Neural cell (in vitro differentiated cells): ENCODE results near the gene HMCN2. TPM values are rescaled to one million over a fixed set of nuclear protein-coding genes. Genes with fewer than 3 reads are reported as not detected.

Source experiments
- H2AFZ ChIP-seq: fragments of 200-600, 300-800 bp; sonication (generic), shearing (Covaris generic); 2 replicates; pipeline ENCODE4 v1.6.0; 2014; ENCODE audit warnings: low read depth, mild to moderate bottlenecking, antibody characterized with exemption, low read length, moderate library complexity
- H3F3A ChIP-seq: fragments of 200-600 bp; shearing (Covaris generic); 2 replicates; pipeline ENCODE4 v1.6.1; 2016; ENCODE audit warnings: mild to moderate bottlenecking, moderate library complexity, mixed read lengths, antibody characterized with exemption, low read length; ENCODE audit not compliant: insufficient read depth, poor library complexity, severe bottlenecking
- H3K27ac ChIP-seq: fragments of 200-600, 300-800 bp; sonication (generic), shearing (Covaris generic); 2 replicates; pipeline ENCODE4 v1.5.1; 2014; ENCODE audit warnings: mild to moderate bottlenecking, low read length, moderate library complexity
- H3K27me3 ChIP-seq: fragments of 300-800, 200-600 bp; sonication (generic), shearing (Covaris generic); 2 replicates; pipeline ENCODE4 v1.6.0; 2014; ENCODE audit warnings: mild to moderate bottlenecking, low read depth, low read length, moderate library complexity; ENCODE audit not compliant: insufficient read depth
- H3K36me3 ChIP-seq: fragments of 300-800, 200-600 bp; sonication (generic), shearing (Covaris generic); 2 replicates; pipeline ENCODE4 v1.5.1; 2014; ENCODE audit warnings: mild to moderate bottlenecking, antibody characterized with exemption, low read length, moderate library complexity; ENCODE audit not compliant: insufficient read depth
- H3K4me2 ChIP-seq: fragments of 300-800, 200-600 bp; sonication (generic), shearing (Covaris generic); 2 replicates; pipeline ENCODE4 v1.6.0; 2014; ENCODE audit warnings: mild to moderate bottlenecking, low read length
- H3K4me3 ChIP-seq: fragments of 300-800, 200-600 bp; sonication (generic), shearing (Covaris generic); 2 replicates; pipeline ENCODE4 v1.5.1; 2014; ENCODE audit warnings: mild to moderate bottlenecking, low read length, moderate library complexity
- H3K79me2 ChIP-seq: fragments of 200-600 bp; shearing (Covaris generic); replicated peaks from 2 replicates; pipeline ENCODE4 v1.6.0; 2014; ENCODE audit warnings: mild to moderate bottlenecking, low read length, moderate library complexity; ENCODE audit not compliant: insufficient read depth
- H3K9ac ChIP-seq: fragments of 300-800, 200-600 bp; sonication (generic), shearing (Covaris generic); 2 replicates; pipeline ENCODE4 v1.6.1; 2016; ENCODE audit warnings: mild to moderate bottlenecking, low read length, mixed read lengths
- H3K9me2 ChIP-seq: fragments of 200-600 bp; shearing (Covaris generic); 2 replicates; pipeline ENCODE4 v1.6.1; 2016; ENCODE audit warnings: mild to moderate bottlenecking, low read length, mixed read lengths; ENCODE audit not compliant: insufficient read depth
- H3K9me3 ChIP-seq: fragments of 200-600, 300-800 bp; sonication (generic), shearing (Covaris generic); 2 replicates; pipeline ENCODE4 v1.6.1; 2016; ENCODE audit warnings: mild to moderate bottlenecking, mixed run types, low read length, moderate library complexity, mixed read lengths
- H4K20me1 ChIP-seq: fragments of 200-600 bp; shearing (Covaris generic); 2 replicates; pipeline ENCODE4 v1.6.1; 2016; ENCODE audit warnings: mild to moderate bottlenecking, mixed run types; ENCODE audit not compliant: insufficient read depth
- CTCF ChIP-seq: fragments of 450-650 bp; IDR thresholded peaks from 2 replicates; pipeline ENCODE4 v1.5.1; 2014; ENCODE audit warnings: antibody characterized with exemption, mild to moderate bottlenecking, moderate library complexity; ENCODE audit not compliant: poor library complexity, severe bottlenecking
- EP300 ChIP-seq: fragments of 450-650 bp; conservative IDR thresholded peaks from 2 replicates; pipeline ENCODE4 v1.6.1; 2014; ENCODE audit warnings: antibody characterized with exemption, mild to moderate bottlenecking, moderate library complexity; ENCODE audit not compliant: poor library complexity, severe bottlenecking
- EZH2 ChIP-seq: fragments of 200-600, 300-800 bp; shearing (Covaris generic), sonication (generic); IDR thresholded peaks from 2 replicates; pipeline ENCODE4 v1.6.1; 2014; ENCODE audit warnings: antibody characterized with exemption, low read length, borderline replicate concordance, mild to moderate bottlenecking; ENCODE audit not compliant: insufficient read depth, poor library complexity, severe bottlenecking
- MXI1 ChIP-seq: fragments of 450-650 bp; conservative IDR thresholded peaks from 2 replicates; pipeline ENCODE4 v1.6.1; 2014; ENCODE audit warnings: antibody characterized with exemption, mild to moderate bottlenecking; ENCODE audit not compliant: poor library complexity, severe bottlenecking
- POLR2AphosphoS5 ChIP-seq: IDR thresholded peaks from 2 replicates; pipeline ENCODE4 v1.6.1; 2012
- RAD21 ChIP-seq: fragments of 450-650 bp; conservative IDR thresholded peaks from 2 replicates; pipeline ENCODE4 v1.6.1; 2014; ENCODE audit warnings: antibody characterized with exemption, mild to moderate bottlenecking, moderate library complexity
- REST ChIP-seq: IDR thresholded peaks from 2 replicates; pipeline ENCODE4 v1.6.1; 2012; ENCODE audit warnings: borderline replicate concordance
- SMC3 ChIP-seq: fragments of 450-650 bp; conservative IDR thresholded peaks from 2 replicates; pipeline ENCODE4 v1.6.1; 2014; ENCODE audit warnings: antibody characterized with exemption, mild to moderate bottlenecking, moderate library complexity; ENCODE audit not compliant: poor library complexity
- TAF1 ChIP-seq: IDR thresholded peaks from 2 replicates; pipeline ENCODE4 v1.6.1; 2012; ENCODE audit warnings: low read depth
- polyA plus RNA-seq: library from polyadenylated mRNA; depleted of rRNA; stranded (reverse); fragments of >200 nt; gene quantifications from 2 replicates; pipeline ENCODE4 v1.2.3, GENCODE V29; 2014

Gene HMCN2
- polyA plus RNA-seq, 1 donor from 2014 or later, result 1.7 TPM

- Histone ChIP-seq H3K79me2 (no peaks in the 10 kb centered on the region), H3K27ac (no peak overlapping the region), H3K9me2 (no peaks in the 10 kb centered on the region), H3K9me3 (no peaks in the 10 kb centered on the region), H3K27me3 (no peaks in the 10 kb centered on the region), H3K9ac (no peak overlapping the region), H2AFZ (no peak overlapping the region), H3K36me3 (no peaks in the 10 kb centered on the region), H4K20me1 (no peaks in the 10 kb centered on the region), H3K4me2 (no peak overlapping the region), H3F3A (no peaks in the 10 kb centered on the region), H3K4me3 (no peak overlapping the region)
- TF ChIP-seq MXI1, result no peak
- no peak for TF ChIP-seq CTCF
- TF ChIP-seq EZH2, result no peak
- TF ChIP-seq SMC3, result no peak
- no peak for TF ChIP-seq TAF1
- no peak for TF ChIP-seq REST
- TF ChIP-seq RAD21, result no peak
- no peak for TF ChIP-seq EP300
- no peak for TF ChIP-seq POLR2AphosphoS5
Observed at GRCh38 chr9:130297371-130297770, 31.8 kb downstream of the HMCN2 start.

- Histone ChIP-seq H3K27me3 (no peaks in the 10 kb centered on the region), H3K9ac (no peak overlapping the region), H3K4me3 (no peak overlapping the region), H3K4me2 (no peak overlapping the region), H3K27ac (no peak overlapping the region), H3K79me2 (no peaks in the 10 kb centered on the region), H2AFZ (no peak overlapping the region), H3K36me3 (no peaks in the 10 kb centered on the region), H3F3A (no peaks in the 10 kb centered on the region), H3K9me2 (no peaks in the 10 kb centered on the region), H4K20me1 (no peaks in the 10 kb centered on the region), H3K9me3 (no peaks in the 10 kb centered on the region)
- no peak for TF ChIP-seq RAD21
Observed at GRCh38 chr9:130298662-130299279, 33.2 kb downstream of the HMCN2 start.
